ENCODE results near the gene RNASE7.
A peak's percentile ranks its signal among the peaks of the same experiment; 100 is the strongest.

The RNASE7 gene

GRCh38 chr14:21043974-21044618, 1.9 kb downstream of the RNASE7 start:
- no peak for DNase-seq

GRCh38 chr14:21047378-21047781, 5.2 kb downstream of the RNASE7 start:
- DNase-seq, result no peak

GRCh38 chr14:21048638-21049037, 6.5 kb downstream of the RNASE7 start:
- no peak for DNase-seq

- DNase-seq, result no peak
These were observed 7.1 kb downstream of the RNASE7 start for GRCh38 chr14:21049271-21049673.

GRCh38 chr14:21050597-21050996, 8.4 kb downstream of the RNASE7 start:
- DNase-seq, result no peak

GRCh38 chr14:21053184-21054122, 11.3 kb downstream of the RNASE7 start:
- no peak for DNase-seq

- no peak for DNase-seq
These were observed 12.1 kb downstream of the RNASE7 start for GRCh38 chr14:21054123-21054767.

GRCh38 chr14:21054768-21055145, 12.6 kb downstream of the RNASE7 start:
- DNase-seq, result no peak

- no peak for DNase-seq
These were observed 13.4 kb downstream of the RNASE7 start for GRCh38 chr14:21055432-21056117.

GRCh38 chr14:21056520-21057163, 14.5 kb downstream of the RNASE7 start:
- no peak for DNase-seq

- no peak for DNase-seq
These were observed 15.9 kb downstream of the RNASE7 start, which contains the start of gene RNASE8 for GRCh38 chr14:21057803-21058675. Gene RNASE8, plus strand, starts transcription at chr14:21057822. Its CDS starts 71 bp downstream, at chr14:21057893.

- DNase-seq, result no peak
These were observed 16.7 kb downstream of the RNASE7 start for GRCh38 chr14:21058903-21059302.

GRCh38 chr14:21059842-21060613, 17.9 kb downstream of the RNASE7 start:
- DNase-seq, result no peak

GRCh38 chr14:21060614-21061346, 18.6 kb downstream of the RNASE7 start:
- no peak for DNase-seq

GRCh38 chr14:21061347-21061668, 19.1 kb downstream of the RNASE7 start:
- no peak for DNase-seq

- no peak for DNase-seq
These were observed 21.3 kb downstream of the RNASE7 start for GRCh38 chr14:21063479-21063878.

GRCh38 chr14:21066882-21067502, 24.8 kb downstream of the RNASE7 start:
- no peak for DNase-seq

- peak; percentile 76 for DNase-seq
These were observed 26.6 kb downstream of the RNASE7 start for GRCh38 chr14:21068521-21069387.

All from right kidney (tissue), 1 donor.